H1 (cell line): Measurements from ENCODE around the gene MR1. TPM values are rescaled to one million over a fixed set of nuclear protein-coding genes. Genes with fewer than 3 reads are reported as not detected.

Experiments
- CTCF ChIA-PET: fragments of 300-600 bp; sonication (Branson Sonifier 250); formaldehyde crosslinking; loops from one replicate; lab custom pipeline; 2021; ENCODE audit not compliant: partially characterized antibody; lab: Charles Lee
- POLR2A ChIA-PET: fragments of 300-600 bp; sonication (Branson Sonifier 250); formaldehyde crosslinking; loops from one replicate; lab custom pipeline; 2021; ENCODE audit warnings: inconsistent platforms; ENCODE audit not compliant: partially characterized antibody; lab: Charles Lee
- DNase-seq, 2 experiments: peaks; one replicate each; pipeline versions ENCODE4 v3.0.0 to v3.0.0-alpha.2; 2010 to 2022; ENCODE audit warnings: low spot score in 2 of 2, low read depth in 1 of 2, mixed read lengths in 1 of 2
- FAIRE-seq: peaks from 2 replicates; lab custom pipeline; 2011; peaks lifted over from hg19 to GRCh38; lab: Jason Lieb, UNC
- H2AFZ ChIP-seq: 2 replicates; pipeline ENCODE4 v1.8.1; 2012; ENCODE audit warnings: low read length, inconsistent platforms
- H2AK5ac ChIP-seq: 2 replicates; pipeline ENCODE4 v1.6.1; 2013; ENCODE audit warnings: low read depth, low read length
- H2BK120ac ChIP-seq: replicated peaks from 2 replicates; pipeline ENCODE3; 2013; ENCODE audit warnings: low read depth, low read length, inconsistent platforms
- H2BK12ac ChIP-seq: 2 replicates; pipeline ENCODE4 v1.6.1; 2013; ENCODE audit warnings: low read depth, low read length
- H2BK15ac ChIP-seq: 2 replicates; pipeline ENCODE4 v1.6.1; 2013; ENCODE audit warnings: low read length
- H2BK20ac ChIP-seq: 2 replicates; pipeline ENCODE4 v1.6.1; 2013; ENCODE audit warnings: low read length
- H2BK5ac ChIP-seq: 2 replicates; pipeline ENCODE4 v1.6.1; 2013; ENCODE audit warnings: low read depth, low read length
- H3K14ac ChIP-seq: 2 replicates; pipeline ENCODE4 v1.6.1; 2013; ENCODE audit warnings: inconsistent platforms; ENCODE audit not compliant: insufficient read length
- H3K18ac ChIP-seq: 2 replicates; pipeline ENCODE4 v1.6.1; 2013; ENCODE audit warnings: low read length; ENCODE audit errors: extremely low read depth
- H3K23ac ChIP-seq: 2 replicates; pipeline ENCODE4 v1.6.1; 2013; ENCODE audit warnings: inconsistent platforms; ENCODE audit not compliant: insufficient read length
- H3K23me2 ChIP-seq: 2 replicates; pipeline ENCODE4 v1.6.1; 2013; ENCODE audit warnings: low read depth, low read length
- H3K27ac ChIP-seq: 2 replicates; pipeline ENCODE4 v1.6.1; 2011; ENCODE audit warnings: low read depth, low read length, inconsistent platforms
- H3K27me3 ChIP-seq, 4 experiments: replicated peaks in 1 of 4; 1 replicate in 1 of 4; 2 replicates in 3 of 4; pipeline versions ENCODE4 v1.6.1 to v1.8.1; 2011 to 2013; ENCODE audit warnings: low read length in 3 of 4, mild to moderate bottlenecking in 3 of 4, inconsistent platforms in 2 of 4, mixed read lengths in 2 of 4, moderate library complexity in 1 of 4; ENCODE audit not compliant: control insufficient read depth in 3 of 4, insufficient read depth in 3 of 4; ENCODE audit errors: extremely low read depth in 1 of 4
- H3K36me3 ChIP-seq, 4 experiments: 2 replicates each; pipeline versions ENCODE4 v1.6.1 to v1.8.1; 2011 to 2013; ENCODE audit warnings: mild to moderate bottlenecking in 4 of 4, low read length in 3 of 4, moderate library complexity in 2 of 4, control low read depth in 1 of 4, inconsistent platforms in 1 of 4; ENCODE audit not compliant: insufficient read depth in 4 of 4, control insufficient read depth in 2 of 4
- H3K4ac ChIP-seq: replicated peaks from 2 replicates; pipeline ENCODE3; 2013; ENCODE audit warnings: low read length, low read depth, mixed read lengths, inconsistent platforms; ENCODE audit not compliant: insufficient read length
- H3K4me1 ChIP-seq, 4 experiments: replicated peaks in 1 of 4; 1 replicate in 1 of 4; 2 replicates in 3 of 4; pipeline versions ENCODE4 v1.6.1 to v1.8.1; 2011 to 2013; ENCODE audit warnings: low read length in 3 of 4, inconsistent platforms in 2 of 4, mixed read lengths in 1 of 4; ENCODE audit not compliant: insufficient read depth in 4 of 4, control insufficient read depth in 3 of 4
- H3K4me2 ChIP-seq, 2 experiments: 2 replicates each; pipeline versions ENCODE4 v1.6.1 to v1.8.1; 2011 to 2013; ENCODE audit warnings: low read depth in 2 of 2, low read length in 2 of 2, control low read depth in 1 of 2, inconsistent platforms in 1 of 2, mild to moderate bottlenecking in 1 of 2; ENCODE audit not compliant: insufficient read depth in 1 of 2
- H3K4me3 ChIP-seq, 4 experiments: fragments of 200-600, 300-600 bp in 1 of 4; sonication (generic), shearing (Covaris generic), sonication (Bioruptor Twin) in 1 of 4; 2 replicates each; pipeline versions ENCODE4 v1.5.1 to v1.8.1; 2011 to 2016; ENCODE audit warnings: low read length in 4 of 4, low read depth in 3 of 4, control low read depth in 2 of 4, inconsistent platforms in 2 of 4, mild to moderate bottlenecking in 2 of 4, mixed read lengths in 1 of 4, moderate library complexity in 1 of 4; ENCODE audit not compliant: insufficient read depth in 2 of 4; ENCODE audit errors: extremely low read depth in 1 of 4
- H3K56ac ChIP-seq: replicated peaks from 2 replicates; pipeline ENCODE3; 2013; ENCODE audit warnings: low read depth, mild to moderate bottlenecking, mixed read lengths, low read length, inconsistent platforms; ENCODE audit not compliant: insufficient read length
- H3K79me1 ChIP-seq: 2 replicates; pipeline ENCODE4 v1.6.1; 2013; ENCODE audit warnings: low read depth, low read length, control low read depth
- H3K79me2 ChIP-seq, 2 experiments: 2 replicates each; pipeline versions ENCODE4 v1.6.1 to v1.8.1; 2012 to 2013; ENCODE audit warnings: low read length in 2 of 2, mild to moderate bottlenecking in 2 of 2, inconsistent platforms in 1 of 2; ENCODE audit not compliant: insufficient read depth in 2 of 2, control insufficient read depth in 1 of 2
- H3K9ac ChIP-seq, 4 experiments: replicated peaks in 1 of 4; 1 replicate in 1 of 4; 2 replicates in 3 of 4; pipeline versions ENCODE4 v1.6.1 to v1.8.1; 2011 to 2013; ENCODE audit warnings: low read depth in 3 of 4, low read length in 3 of 4, control low read depth in 2 of 4, mild to moderate bottlenecking in 2 of 4, moderate library complexity in 2 of 4, inconsistent platforms in 1 of 4; ENCODE audit errors: extremely low read depth in 1 of 4
- H3K9me3 ChIP-seq, 2 experiments: 2 replicates each; pipeline versions ENCODE4 v1.6.1 to v1.8.1; 2012 to 2013; ENCODE audit warnings: mild to moderate bottlenecking in 2 of 2, moderate library complexity in 2 of 2, control low read depth in 1 of 2, inconsistent platforms in 1 of 2, low read depth in 1 of 2, low read length in 1 of 2, mixed read lengths in 1 of 2; ENCODE audit not compliant: insufficient read depth in 2 of 2
- H4K20me1 ChIP-seq, 2 experiments: replicated peaks in 1 of 2; 2 replicates each; pipeline versions ENCODE3 to v1.8.1; 2011 to 2013; ENCODE audit warnings: inconsistent platforms in 2 of 2, low read length in 2 of 2, mild to moderate bottlenecking in 1 of 2; ENCODE audit not compliant: insufficient read depth in 2 of 2, control insufficient read depth in 1 of 2
- H4K5ac ChIP-seq: 2 replicates; pipeline ENCODE4 v1.6.1; 2013; ENCODE audit warnings: low read length, low read depth, mixed read lengths, inconsistent platforms; ENCODE audit not compliant: insufficient read length
- H4K8ac ChIP-seq: 2 replicates; pipeline ENCODE4 v1.8.0; 2013; ENCODE audit warnings: mild to moderate bottlenecking, moderate library complexity, low read length, inconsistent platforms; ENCODE audit not compliant: insufficient read depth; ENCODE audit errors: extremely low read depth
- H4K91ac ChIP-seq: replicated peaks from 2 replicates; pipeline ENCODE3; 2013; ENCODE audit warnings: low read length, mixed read lengths, inconsistent platforms; ENCODE audit not compliant: insufficient read length
- CTBP2 ChIP-seq: IDR thresholded peaks from 2 replicates; pipeline ENCODE4 v1.7.0; 2011; ENCODE audit warnings: borderline replicate concordance, mild to moderate bottlenecking, moderate library complexity, mixed read lengths, low read length; ENCODE audit not compliant: insufficient read depth, insufficient read length
- KDM1A ChIP-seq: fragments of 200-600, 300-600 bp; sonication (generic); IDR thresholded peaks from 2 replicates; pipeline ENCODE4 v1.7.1; 2016; ENCODE audit warnings: mild to moderate bottlenecking, low read length, borderline replicate concordance
- KDM5A ChIP-seq: fragments of 200-600 bp; IDR thresholded peaks from 2 replicates; pipeline ENCODE4 v1.7.1; 2012; ENCODE audit warnings: mild to moderate bottlenecking, low read length, inconsistent platforms, mixed read lengths
- MAFK ChIP-seq: IDR thresholded peaks from 2 replicates; pipeline ENCODE4 v1.6.1; 2012; ENCODE audit warnings: low read depth, mild to moderate bottlenecking, improper control_type of control experiment, low read length
- RBBP5 ChIP-seq: IDR thresholded peaks from 2 replicates; pipeline ENCODE4 v1.7.1; 2012; ENCODE audit warnings: low read depth, mild to moderate bottlenecking, inconsistent platforms, low read length, moderate library complexity, borderline replicate concordance
- SP2 ChIP-seq: IDR thresholded peaks from 2 replicates; pipeline ENCODE4 v1.6.1; 2012; ENCODE audit warnings: mild to moderate bottlenecking, low read length, inconsistent platforms
- SRF ChIP-seq: IDR thresholded peaks from 2 replicates; pipeline ENCODE4 v1.6.1; 2011; ENCODE audit warnings: mild to moderate bottlenecking, low read depth, low read length, moderate library complexity
- USF2 ChIP-seq: IDR thresholded peaks from 2 replicates; pipeline ENCODE4 v1.6.1; 2011; ENCODE audit warnings: low read length, improper control_type of control experiment
- polyA plus RNA-seq, 7 experiments: library from polyadenylated mRNA; depleted of rRNA in 3 of 7; stranded (reverse) in 5 of 7; unstranded in 2 of 7; fragments of >200 nt in 5 of 7; fragments of 200-250 nt in 2 of 7; gene quantifications; 1 replicate in 5 of 7; 2 replicates in 1 of 7; 4 replicates in 1 of 7; pipeline versions ENCODE4 v1.2.1 to v1.2.3, GENCODE V29; 2011 to 2013; ENCODE audit warnings: missing spikeins in 2 of 7, mixed read lengths in 2 of 7
- total RNA-seq: library from RNA; stranded (reverse); fragmentation: NEBNext Ultra II Directional; extraction: Animal tissue kit (Norgen Biotek cat#: 25700); gene quantifications from 2 replicates; pipeline ENCODE4 v1.2.1, GENCODE V29; 2021

The MR1 gene
- total and polyA plus RNA-seq, 2 of the 8 experiments (the other 6 are each of a cell fraction or from before 2014, with no cell fraction given) = 0.09 TPM; not detected in 1

GRCh38 chr1:181015251-181015615 is 18.6 kb upstream of the MR1 start:
- DNase-seq = no peak
- H2BK12ac ChIP-seq = no peak overlapping the region
- no peak overlapping the region for H2AK5ac ChIP-seq
- no peak overlapping the region for H2BK120ac ChIP-seq
- no peaks in the 10 kb centered on the region for H3K9me3 ChIP-seq
- no peak overlapping the region for H2BK15ac ChIP-seq
- H3K9ac ChIP-seq = no peak overlapping the region
- no peak overlapping the region for H4K8ac ChIP-seq
- no peak overlapping the region for H2AFZ ChIP-seq
- H2BK20ac ChIP-seq = no peak overlapping the region
- no peak overlapping the region for H3K4me3 ChIP-seq
- H3K79me2 ChIP-seq = peaks cover 29 to 97% of the 10 kb centered on the region in 2 experiments
- TF ChIP-seq SRF = no peak
- no peak for TF ChIP-seq KDM5A
- TF ChIP-seq RBBP5 = no peak
- TF ChIP-seq USF2 = no peak
- no peak for TF ChIP-seq SP2
- TF ChIP-seq CTBP2 = no peak
- no peak for TF ChIP-seq KDM1A
- no peak for TF ChIP-seq MAFK
- ChIA-PET POLR2A (interaction anchor here (1.2 to 2.6 kb wide), 2 partner anchors 8 to 58 kb away, joined by 4 to 13 read pairs; partner anchors contain the start of gene STX6), CTCF (no interaction called here)
- H3K18ac ChIP-seq = no peak overlapping the region
- peaks cover 0 to 3% (median 0%) of the 10 kb centered on the region in 4 experiments; a peak in 2 of 7 replicates for H3K4me1 ChIP-seq
- H2BK5ac ChIP-seq = no peak overlapping the region
- no peak overlapping the region for H3K23ac ChIP-seq
- H3K56ac ChIP-seq = no peak overlapping the region
- no peak overlapping the region for H3K27ac ChIP-seq
- H3K36me3 ChIP-seq = no peaks in the 10 kb centered on the region; a peak in 2 of 8 replicates
- no peak overlapping the region for H4K5ac ChIP-seq
- H3K14ac ChIP-seq = no peak overlapping the region
- H4K20me1 ChIP-seq = peaks cover 3 to 17% of the 10 kb centered on the region in 2 experiments
- H3K4ac ChIP-seq = no peak overlapping the region
- H4K91ac ChIP-seq = no peak overlapping the region
- H3K27me3 ChIP-seq = no peaks in the 10 kb centered on the region
- FAIRE-seq = no peak
- H3K79me1 ChIP-seq = peaks cover 4% of the 10 kb centered on the region; the same call in 1 of the 2 replicates
- H3K4me2 ChIP-seq = no peak overlapping the region
- no peaks in the 10 kb centered on the region for H3K23me2 ChIP-seq
